Endothelial cell of umbilical vein (primary cell): ENCODE results near the gene C9orf152. TPM values are rescaled to one million over a fixed set of nuclear protein-coding genes. Genes with fewer than 3 reads are reported as not detected.

Experiments
- BruUV-seq: library from RNA; stranded (reverse); fragments of 400-500 nt; replicated peaks from 2 replicates; lab custom pipeline; 2021; lab: Mats Ljungman, UMichigan
- CTCF ChIA-PET: fragments of 300-600, 350-600 bp; sonication (Branson Sonifier 250); formaldehyde crosslinking; loops from one replicate; lab custom pipeline; 2021; ENCODE audit warnings: antibody characterized with exemption, inconsistent platforms; lab: Charles Lee
- POLR2A ChIA-PET: fragments of 300-600, 350-600 bp; sonication (Branson Sonifier 250); formaldehyde crosslinking; loops from one replicate; lab custom pipeline; 2021; ENCODE audit warnings: antibody characterized with exemption, inconsistent platforms; lab: Charles Lee
- DNase-seq: peaks from one replicate; pipeline ENCODE4 v3.0.0-alpha.2; 2011; ENCODE audit warnings: low read depth, low spot score
- FAIRE-seq: peaks from 2 replicates; lab custom pipeline; 2011; peaks lifted over from hg19 to GRCh38; lab: Jason Lieb, UNC
- H2AFZ ChIP-seq: 2 replicates; pipeline ENCODE4 v1.6.0; 2012; ENCODE audit warnings: low read depth, low read length, control low read depth, inconsistent platforms
- H3K27ac ChIP-seq: 2 replicates; pipeline ENCODE4 v1.5.1; 2011; ENCODE audit warnings: low read depth, mild to moderate bottlenecking, control low read depth, low read length, moderate library complexity; ENCODE audit not compliant: insufficient read depth
- H3K27me3 ChIP-seq, 2 experiments: 2 replicates each; pipeline versions ENCODE4 v1.6.0 to v1.6.1; 2011; ENCODE audit warnings: low read length in 2 of 2, mixed read lengths in 1 of 2; ENCODE audit not compliant: control insufficient read depth in 2 of 2, insufficient read depth in 2 of 2
- H3K36me3 ChIP-seq, 2 experiments: 2 replicates in 1 of 2; 3 replicates in 1 of 2; pipeline ENCODE4 v1.5.1; 2011; ENCODE audit warnings: low read length in 2 of 2, mild to moderate bottlenecking in 1 of 2, moderate library complexity in 1 of 2; ENCODE audit not compliant: control insufficient read depth in 2 of 2, insufficient read depth in 2 of 2; ENCODE audit errors: extremely low read depth in 1 of 2
- H3K4me1 ChIP-seq: 3 replicates; pipeline ENCODE4 v1.5.1; 2011; ENCODE audit warnings: mild to moderate bottlenecking, low read length; ENCODE audit not compliant: control insufficient read depth, insufficient read depth; ENCODE audit errors: extremely low read depth
- H3K4me2 ChIP-seq: 2 replicates; pipeline ENCODE4 v1.6.1; 2011; ENCODE audit warnings: low read length, control low read depth, mixed read lengths; ENCODE audit not compliant: insufficient read depth
- H3K4me3 ChIP-seq, 3 experiments: fragments of 200-600 bp in 1 of 3; sonication (generic), shearing (Covaris generic) in 1 of 3; replicated peaks in 1 of 3; 2 replicates each; pipeline ENCODE4 v1.5.1; 2011 to 2016; ENCODE audit warnings: control low read depth in 3 of 3, low read length in 3 of 3, mild to moderate bottlenecking in 2 of 3, inconsistent platforms in 1 of 3, low read depth in 1 of 3, moderate library complexity in 1 of 3; ENCODE audit not compliant: insufficient read depth in 1 of 3
- H3K79me2 ChIP-seq: 2 replicates; pipeline ENCODE4 v1.6.0; 2012; ENCODE audit warnings: low read length, inconsistent platforms; ENCODE audit not compliant: control insufficient read depth, insufficient read depth
- H3K9ac ChIP-seq: replicated peaks from 2 replicates; pipeline ENCODE3; 2011; ENCODE audit warnings: low read length, control low read depth; ENCODE audit not compliant: insufficient read depth; ENCODE audit errors: extremely low read depth
- H3K9me1 ChIP-seq: replicated peaks from 3 replicates; pipeline ENCODE4 v1.6.0; 2011; ENCODE audit warnings: mild to moderate bottlenecking, low read length; ENCODE audit not compliant: control insufficient read depth, insufficient read depth; ENCODE audit errors: extremely low read depth
- H3K9me3 ChIP-seq: replicated peaks from 2 replicates; pipeline ENCODE4 v1.5.1; 2012; ENCODE audit warnings: low read length, inconsistent platforms; ENCODE audit not compliant: control insufficient read depth, insufficient read depth
- H4K20me1 ChIP-seq: replicated peaks from 2 replicates; pipeline ENCODE3; 2011; ENCODE audit warnings: mild to moderate bottlenecking, low read length; ENCODE audit not compliant: control insufficient read depth, insufficient read depth; ENCODE audit errors: extremely low read depth
- EZH2 ChIP-seq: IDR thresholded peaks from 2 replicates; pipeline ENCODE4 v1.6.1; 2012; ENCODE audit warnings: borderline replicate concordance, low read depth, mild to moderate bottlenecking, moderate library complexity, low read length, inconsistent platforms; ENCODE audit not compliant: severe bottlenecking
- FOS ChIP-seq: IDR thresholded peaks from 2 replicates; pipeline ENCODE4 v1.6.1; 2011; ENCODE audit warnings: mild to moderate bottlenecking, low read length, moderate library complexity, borderline replicate concordance; ENCODE audit not compliant: insufficient read depth
- GATA2 ChIP-seq: IDR thresholded peaks from 2 replicates; pipeline ENCODE4 v1.7.0; 2011; ENCODE audit warnings: low read depth, mild to moderate bottlenecking, moderate library complexity, mixed read lengths, low read length; ENCODE audit not compliant: insufficient read length, insufficient read depth
- JUN ChIP-seq: IDR thresholded peaks from 2 replicates; pipeline ENCODE4 v1.6.1; 2011; ENCODE audit warnings: borderline replicate concordance, low read depth; ENCODE audit not compliant: insufficient read length, insufficient read depth
- MYC ChIP-seq: IDR thresholded peaks from one replicate; pipeline ENCODE4 v1.6.1; 2011; ENCODE audit warnings: mild to moderate bottlenecking, low read depth, low read length
- POLR2A ChIP-seq: IDR thresholded peaks from 2 replicates; pipeline ENCODE4 v1.6.1; 2012; ENCODE audit warnings: low read depth, mild to moderate bottlenecking, control low read depth, low read length
- POLR2AphosphoS5 ChIP-seq: IDR thresholded peaks from 2 replicates; pipeline ENCODE4 v1.6.1; 2012; ENCODE audit warnings: low read depth, mild to moderate bottlenecking, control low read depth, low read length, moderate library complexity; ENCODE audit not compliant: insufficient read depth
- dilution Hi-C: fragments of 300-500 bp; cut with MboI; formaldehyde crosslinking; loops from one replicate; pipeline ENCODE4 v1.15.0; 2019; ENCODE audit warnings: low sequenced_read_pairs; ENCODE audit not compliant: extremely low pct_ligation_motif_present
- intact Hi-C: fragments of 100-400 bp; cut with micrococcal nuclease; formaldehyde crosslinking; loops from one replicate; pipeline ENCODE4 v1.10.0; 2022
- polyA plus RNA-seq, 4 experiments: library from polyadenylated mRNA; depleted of rRNA in 3 of 4; stranded (reverse) in 3 of 4; unstranded in 1 of 4; fragments of >200 nt; gene quantifications; 2 replicates each; pipeline versions ENCODE4 v1.2.1 to v1.2.3, GENCODE V29; 2011 to 2012; ENCODE audit warnings: missing spikeins in 1 of 4
- total RNA-seq: library from RNA; stranded (reverse); gene quantifications from 2 replicates; pipeline ENCODE4 v1.2.3, GENCODE V29; 2021
- TF ChIP-seq, protein P1 (sequence below): IDR thresholded peaks from 2 replicates; pipeline ENCODE4 v1.6.1; 2011; ENCODE audit not compliant: insufficient read depth, insufficient read length
- TF ChIP-seq, protein P2 (sequence below), 2 donors: IDR thresholded peaks; 1 replicate in 1 of 2; 2 replicates in 1 of 2; pipeline ENCODE4 v1.5.1; 2011; ENCODE audit warnings: low read length in 2 of 2, mild to moderate bottlenecking in 2 of 2, moderate library complexity in 2 of 2, control low read depth in 1 of 2, inconsistent platforms in 1 of 2, low read depth in 1 of 2; ENCODE audit not compliant: insufficient read depth in 1 of 2; ENCODE audit errors: extremely low read depth in 1 of 2

The C9orf152 gene
- total and polyA plus RNA-seq, 2 donors (not counting 3 experiments of a cell fraction or from before 2014, with no cell fraction given): not detected

DNA sequence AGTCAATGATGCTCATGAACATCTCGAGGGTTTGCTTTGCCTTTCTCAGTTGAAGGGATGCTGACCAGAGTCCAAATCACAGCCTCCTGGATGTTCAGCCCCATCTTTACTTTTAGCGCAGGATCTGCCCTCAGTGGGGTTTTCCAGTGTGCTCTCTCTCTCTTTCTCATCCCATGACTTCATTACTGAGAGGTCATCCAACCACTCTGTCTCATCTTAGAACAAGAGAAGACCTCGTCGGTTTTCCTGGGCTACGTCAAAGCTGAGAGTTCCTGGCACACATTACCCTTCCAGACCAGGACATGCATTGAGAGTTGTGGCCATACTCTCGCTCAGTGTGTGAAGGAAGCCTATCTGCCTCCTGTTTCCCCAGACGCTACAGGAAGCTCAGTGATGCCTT, 47.3 kb downstream of the C9orf152 start:
- H3K27me3 ChIP-seq: no peaks in the 10 kb centered on the region
- peaks cover 12% of the 10 kb centered on the region for H3K4me1 ChIP-seq
- dilution Hi-C loops (loop anchor here (25.0 kb wide), 1 partner anchor 248 kb away; no protein-coding TSS in a partner anchor), intact Hi-C loops (no loop called here)
- no peak overlapping the region for H3K4me2 ChIP-seq
- H3K9ac ChIP-seq: no peak overlapping the region
- H3K4me3 ChIP-seq: no peak overlapping the region
- no peak for DNase-seq
- H3K36me3 ChIP-seq: peaks cover 11 to 15% of the 10 kb centered on the region in 2 experiments
- no peak overlapping the region for H2AFZ ChIP-seq
- peaks cover 8% of the 10 kb centered on the region for H4K20me1 ChIP-seq
- H3K79me2 ChIP-seq: peaks cover 98% of the 10 kb centered on the region
- H3K9me3 ChIP-seq: no peaks in the 10 kb centered on the region
- FAIRE-seq: no peak
- no peaks in the 10 kb centered on the region for H3K9me1 ChIP-seq
- POLR2A ChIA-PET: no interaction called here
- no TSS peak for BruUV-seq
- H3K27ac ChIP-seq: no peak overlapping the region
- CTCF ChIA-PET: interaction anchor here (1.2 kb wide), 1 partner anchor 257 kb away, joined by 3 read pairs; no protein-coding TSS in a partner anchor
- TF ChIP-seq MYC (no peak), JUN (no peak), EZH2 (no peak), GATA2 (no peak), POLR2A (no peak), POLR2AphosphoS5 (no peak), FOS (no peak)
- TF ChIP-seq, protein P1, sequence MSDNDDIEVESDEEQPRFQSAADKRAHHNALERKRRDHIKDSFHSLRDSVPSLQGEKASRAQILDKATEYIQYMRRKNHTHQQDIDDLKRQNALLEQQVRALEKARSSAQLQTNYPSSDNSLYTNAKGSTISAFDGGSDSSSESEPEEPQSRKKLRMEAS: no peak
- TF ChIP-seq, protein P2, sequence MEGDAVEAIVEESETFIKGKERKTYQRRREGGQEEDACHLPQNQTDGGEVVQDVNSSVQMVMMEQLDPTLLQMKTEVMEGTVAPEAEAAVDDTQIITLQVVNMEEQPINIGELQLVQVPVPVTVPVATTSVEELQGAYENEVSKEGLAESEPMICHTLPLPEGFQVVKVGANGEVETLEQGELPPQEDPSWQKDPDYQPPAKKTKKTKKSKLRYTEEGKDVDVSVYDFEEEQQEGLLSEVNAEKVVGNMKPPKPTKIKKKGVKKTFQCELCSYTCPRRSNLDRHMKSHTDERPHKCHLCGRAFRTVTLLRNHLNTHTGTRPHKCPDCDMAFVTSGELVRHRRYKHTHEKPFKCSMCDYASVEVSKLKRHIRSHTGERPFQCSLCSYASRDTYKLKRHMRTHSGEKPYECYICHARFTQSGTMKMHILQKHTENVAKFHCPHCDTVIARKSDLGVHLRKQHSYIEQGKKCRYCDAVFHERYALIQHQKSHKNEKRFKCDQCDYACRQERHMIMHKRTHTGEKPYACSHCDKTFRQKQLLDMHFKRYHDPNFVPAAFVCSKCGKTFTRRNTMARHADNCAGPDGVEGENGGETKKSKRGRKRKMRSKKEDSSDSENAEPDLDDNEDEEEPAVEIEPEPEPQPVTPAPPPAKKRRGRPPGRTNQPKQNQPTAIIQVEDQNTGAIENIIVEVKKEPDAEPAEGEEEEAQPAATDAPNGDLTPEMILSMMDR (IDR thresholded peaks at IDR 0.05; ENCODE audit: extremely low read depth in 1 of 2, insufficient read depth in 1 of 2, low read depth in 1 of 2, low read length in 2 of 2): no peak
